Osteoblast (primary cell): ENCODE measurements around the gene ANKRD13A. TPM values are rescaled to one million over a fixed set of nuclear protein-coding genes. Genes with fewer than 3 reads are reported as not detected.

Experiments
- DNase-seq: peaks from one replicate; pipeline ENCODE4 v3.0.0; 2011; ENCODE audit warnings: low spot score, mixed read lengths; ENCODE audit not compliant: insufficient read length; ENCODE audit errors: missing footprints
- H2AFZ ChIP-seq: 2 replicates; pipeline ENCODE4 v1.6.0; 2011; ENCODE audit warnings: mild to moderate bottlenecking, low read length
- H3K27ac ChIP-seq: 2 replicates; pipeline ENCODE4 v1.5.1; 2011; ENCODE audit warnings: mild to moderate bottlenecking, low read depth, low read length, moderate library complexity
- H3K27me3 ChIP-seq: 2 replicates; pipeline ENCODE4 v1.6.0; 2012; ENCODE audit warnings: mild to moderate bottlenecking, control low read depth, inconsistent platforms, low read length, moderate library complexity; ENCODE audit not compliant: insufficient read depth
- H3K36me3 ChIP-seq: 2 replicates; pipeline ENCODE4 v1.5.1; 2011; ENCODE audit warnings: mild to moderate bottlenecking, low read length, control low read depth, moderate library complexity; ENCODE audit not compliant: insufficient read depth
- H3K4me1 ChIP-seq: 2 replicates; pipeline ENCODE4 v1.5.1; 2011; ENCODE audit warnings: mild to moderate bottlenecking, low read length, control low read depth, moderate library complexity; ENCODE audit not compliant: insufficient read depth
- H3K4me2 ChIP-seq: 2 replicates; pipeline ENCODE4 v1.6.0; 2011; ENCODE audit warnings: mild to moderate bottlenecking, low read length; ENCODE audit not compliant: insufficient read depth
- H3K4me3 ChIP-seq: fragments of 200-600 bp; sonication (generic); 3 replicates; pipeline ENCODE4 v1.5.1; 2012; ENCODE audit warnings: mild to moderate bottlenecking, low read length, inconsistent platforms; ENCODE audit not compliant: insufficient read depth
- H3K79me2 ChIP-seq: 2 replicates; pipeline ENCODE4 v1.6.0; 2012; ENCODE audit warnings: mild to moderate bottlenecking, low read length, control low read depth, inconsistent platforms; ENCODE audit not compliant: insufficient read depth
- H3K9me3 ChIP-seq: 2 replicates; pipeline ENCODE4 v1.5.1; 2011; ENCODE audit warnings: low read depth, low read length, control low read depth
- H4K20me1 ChIP-seq: 2 replicates; pipeline ENCODE4 v1.6.0; 2012; ENCODE audit warnings: mild to moderate bottlenecking, low read length, control low read depth; ENCODE audit not compliant: insufficient read depth
- total RNA-seq: library from RNA; depleted of rRNA; stranded (reverse); fragments of >200 nt; gene quantifications from 2 replicates; pipeline ENCODE4 v1.2.3, GENCODE V29; 2012
- TF ChIP-seq, protein P1 (sequence below): IDR thresholded peaks from 2 replicates; pipeline ENCODE4 v1.5.1; 2011; ENCODE audit warnings: mild to moderate bottlenecking, low read depth, low read length, moderate library complexity; ENCODE audit errors: extremely low read depth

Gene ANKRD13A
- total RNA-seq, 1 donor = 94.1 TPM

DNA sequence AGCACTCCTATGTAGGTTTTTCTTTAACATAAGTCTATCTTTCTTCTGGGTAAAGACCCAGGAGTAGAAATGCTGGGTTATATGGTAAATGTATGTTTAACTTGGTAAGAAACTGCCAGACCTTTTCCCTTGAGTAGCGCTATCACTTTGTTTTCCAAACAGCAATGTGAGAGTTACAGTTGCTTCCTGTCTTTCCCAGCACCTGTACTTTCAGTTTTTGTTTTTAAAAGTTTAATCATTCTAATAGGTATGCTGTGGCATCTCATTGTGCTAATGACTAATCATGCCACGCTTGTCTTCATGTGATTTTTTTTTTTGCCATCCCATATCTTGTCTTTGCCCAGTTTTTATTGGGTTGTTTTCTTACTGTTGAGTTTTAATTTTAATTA lies 31.2 kb upstream of the ANKRD13A start:
- peaks cover 51% of the 10 kb centered on the region for H3K36me3 ChIP-seq
- H4K20me1 ChIP-seq = no peaks in the 10 kb centered on the region
- peaks cover 11% of the 10 kb centered on the region for H3K4me1 ChIP-seq
- no peak overlapping the region for H2AFZ ChIP-seq
- H3K27ac ChIP-seq = no peak overlapping the region
- H3K9me3 ChIP-seq = no peaks in the 10 kb centered on the region
- H3K4me3 ChIP-seq = no peak overlapping the region
- H3K4me2 ChIP-seq = no peak overlapping the region
- TF ChIP-seq, protein P1, sequence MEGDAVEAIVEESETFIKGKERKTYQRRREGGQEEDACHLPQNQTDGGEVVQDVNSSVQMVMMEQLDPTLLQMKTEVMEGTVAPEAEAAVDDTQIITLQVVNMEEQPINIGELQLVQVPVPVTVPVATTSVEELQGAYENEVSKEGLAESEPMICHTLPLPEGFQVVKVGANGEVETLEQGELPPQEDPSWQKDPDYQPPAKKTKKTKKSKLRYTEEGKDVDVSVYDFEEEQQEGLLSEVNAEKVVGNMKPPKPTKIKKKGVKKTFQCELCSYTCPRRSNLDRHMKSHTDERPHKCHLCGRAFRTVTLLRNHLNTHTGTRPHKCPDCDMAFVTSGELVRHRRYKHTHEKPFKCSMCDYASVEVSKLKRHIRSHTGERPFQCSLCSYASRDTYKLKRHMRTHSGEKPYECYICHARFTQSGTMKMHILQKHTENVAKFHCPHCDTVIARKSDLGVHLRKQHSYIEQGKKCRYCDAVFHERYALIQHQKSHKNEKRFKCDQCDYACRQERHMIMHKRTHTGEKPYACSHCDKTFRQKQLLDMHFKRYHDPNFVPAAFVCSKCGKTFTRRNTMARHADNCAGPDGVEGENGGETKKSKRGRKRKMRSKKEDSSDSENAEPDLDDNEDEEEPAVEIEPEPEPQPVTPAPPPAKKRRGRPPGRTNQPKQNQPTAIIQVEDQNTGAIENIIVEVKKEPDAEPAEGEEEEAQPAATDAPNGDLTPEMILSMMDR = no peak
- no peaks in the 10 kb centered on the region for H3K27me3 ChIP-seq
- no peak for DNase-seq
- H3K79me2 ChIP-seq = no peaks in the 10 kb centered on the region

DNA sequence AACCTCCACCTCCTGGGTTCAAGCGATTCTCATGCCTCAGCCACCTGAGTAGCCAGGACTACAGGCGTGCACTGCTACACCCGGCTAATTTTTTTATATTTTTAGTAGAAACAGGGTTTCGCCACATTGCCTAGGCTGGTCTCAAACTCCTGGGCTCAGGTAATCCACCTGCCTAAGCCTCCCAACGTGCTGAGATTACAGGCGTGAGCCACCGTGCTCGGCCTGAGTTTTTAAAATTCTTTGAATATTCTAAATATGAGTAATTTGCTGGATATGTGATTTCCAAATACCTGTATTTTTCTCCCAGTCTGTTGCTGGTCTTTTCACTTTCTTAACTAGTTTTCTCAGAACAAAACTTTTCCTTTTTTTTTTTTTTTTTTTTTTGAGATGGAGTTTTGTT lies 30.4 kb upstream of the ANKRD13A start:
- peaks cover 47% of the 10 kb centered on the region for H3K36me3 ChIP-seq
- H3K4me2 ChIP-seq = no peak overlapping the region
- H2AFZ ChIP-seq = no peak overlapping the region
- TF ChIP-seq, protein P1 = no peak
- no peaks in the 10 kb centered on the region for H3K9me3 ChIP-seq
- no peak overlapping the region for H3K4me3 ChIP-seq
- no peaks in the 10 kb centered on the region for H3K79me2 ChIP-seq
- H4K20me1 ChIP-seq = no peaks in the 10 kb centered on the region
- no peak overlapping the region for H3K27ac ChIP-seq
- H3K4me1 ChIP-seq = peaks cover 6% of the 10 kb centered on the region
- no peaks in the 10 kb centered on the region for H3K27me3 ChIP-seq
- no peak for DNase-seq

DNA sequence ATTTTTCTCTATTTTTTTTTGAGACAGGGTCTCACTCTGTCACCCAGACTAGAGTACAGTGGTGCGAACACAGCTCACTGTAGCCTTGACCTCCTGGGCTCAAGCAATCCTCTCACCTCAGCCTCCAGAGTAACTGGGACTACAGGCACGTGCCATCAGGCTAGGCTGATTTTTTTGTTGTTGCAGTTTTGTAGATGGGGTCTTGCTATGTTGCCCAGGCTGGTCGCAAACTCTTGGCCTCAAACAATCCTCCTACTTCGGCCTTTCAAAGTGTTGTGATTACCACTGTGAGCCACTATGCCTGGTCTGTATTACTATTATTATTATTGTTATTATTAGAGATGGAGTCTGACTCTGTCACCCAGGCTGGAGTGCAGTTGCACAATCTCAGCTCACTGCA lies 26.4 kb upstream of the ANKRD13A start:
- Histone ChIP-seq H3K36me3 (peaks cover 53% of the 10 kb centered on the region), H3K27me3 (no peaks in the 10 kb centered on the region), H4K20me1 (no peaks in the 10 kb centered on the region), H3K27ac (no peak overlapping the region), H3K4me1 (no peaks in the 10 kb centered on the region), H3K79me2 (no peaks in the 10 kb centered on the region), H3K4me3 (no peak overlapping the region), H3K4me2 (no peak overlapping the region), H2AFZ (no peak overlapping the region), H3K9me3 (no peaks in the 10 kb centered on the region)
- no peak for DNase-seq
- TF ChIP-seq, protein P1 = no peak

DNA sequence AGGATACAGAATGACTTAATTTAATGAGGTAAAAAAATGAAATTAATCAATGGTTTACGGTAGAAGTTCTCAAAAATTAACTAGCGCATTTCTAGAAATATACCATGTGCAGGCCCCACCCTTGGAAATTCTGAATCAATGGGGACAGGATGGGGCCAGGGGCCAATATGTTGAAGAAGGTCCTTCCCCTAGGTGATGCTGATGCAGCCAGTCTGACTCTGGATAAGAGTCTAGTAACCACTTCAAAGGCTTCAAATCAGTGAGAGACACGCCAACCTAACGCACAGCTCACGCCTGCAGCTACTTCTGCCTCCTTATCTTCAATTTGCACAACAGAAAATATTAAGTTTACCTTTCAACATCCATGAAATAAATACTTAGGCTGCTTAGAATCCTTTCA lies 17.9 kb upstream of the ANKRD13A start:
- Histone ChIP-seq H3K79me2 (peaks cover 10% of the 10 kb centered on the region), H3K27ac (no peak overlapping the region), H3K36me3 (peaks cover 73% of the 10 kb centered on the region), H4K20me1 (no peaks in the 10 kb centered on the region), H3K27me3 (no peaks in the 10 kb centered on the region), H2AFZ (no peak overlapping the region), H3K4me3 (no peak overlapping the region), H3K4me1 (peaks cover 13% of the 10 kb centered on the region), H3K9me3 (no peaks in the 10 kb centered on the region), H3K4me2 (no peak overlapping the region)
- TF ChIP-seq, protein P1 = no peak
- no peak for DNase-seq
